Heart right ventricle (tissue), 16 donors: ENCODE data around the gene RASGRP1. TPM values are rescaled to one million over a fixed set of nuclear protein-coding genes. Genes with fewer than 3 reads are reported as not detected.

Source experiments
- ATAC-seq, 8 donors: fragments of 200-7000 bp; cut with Tn5 transposase; one replicate each; pipeline ENCODE4 v1.9.1; 2020; ENCODE audit warnings: mild to moderate bottlenecking in 8 of 8, moderate library complexity in 8 of 8, moderate number of reproducible peaks in 1 of 8
- DNase-seq, 2 donors: peaks; one replicate each; pipeline ENCODE4 v3.0.0-alpha.2; 2020
- H3K27ac ChIP-seq, 10 donors: fragments of 200-600 bp; sonication (generic) in 2 of 10; one replicate each; pipeline versions ENCODE4 v1.5.0 to v1.8.0; 2020 to 2022; ENCODE audit warnings: mild to moderate bottlenecking in 3 of 10
- H3K27me3 ChIP-seq, 7 donors: fragments of 200-600 bp; one replicate each; pipeline ENCODE4 v1.8.0; 2021 to 2022; ENCODE audit warnings: mild to moderate bottlenecking in 2 of 7
- H3K36me3 ChIP-seq, 9 donors: fragments of 200-600 bp; sonication (generic) in 1 of 9; one replicate each; pipeline versions ENCODE4 v1.5.0 to v1.8.0; 2020 to 2022; ENCODE audit warnings: mild to moderate bottlenecking in 2 of 9
- H3K4me1 ChIP-seq, 9 donors: fragments of 200-600 bp; sonication (generic) in 1 of 9; one replicate each; pipeline versions ENCODE4 v1.5.0 to v1.8.0; 2020 to 2022; ENCODE audit warnings: mild to moderate bottlenecking in 4 of 9
- H3K4me3 ChIP-seq, 10 donors: fragments of 200-600 bp; sonication (generic) in 2 of 10; one replicate each; pipeline versions ENCODE4 v1.5.0 to v1.8.0; 2020 to 2022; ENCODE audit warnings: mild to moderate bottlenecking in 7 of 10, moderate library complexity in 2 of 10
- H3K9me3 ChIP-seq, 11 donors: fragments of 200-600 bp in 10 of 11; sonication (generic) in 2 of 11; one replicate each; pipeline versions ENCODE4 v1.5.0 to v1.8.0; 2013 to 2022; ENCODE audit warnings: mild to moderate bottlenecking in 2 of 11, control low read depth in 1 of 11, moderate library complexity in 1 of 11
- WGBS, 2 donors: extraction: QIAGEN DNeasy Blood & Tissue Kit; methylation state at CpG; one replicate each; pipeline ENCODE4 v1.1.7; 2013; ENCODE audit warnings: inconsistent platforms in 1 of 2; 5-methylcytosine and 5-hydroxymethylcytosine counted together
- intact Hi-C, 10 donors: fragments of 100-400 bp; cut with DNase I; formaldehyde crosslinking; loops; one replicate each; pipeline versions ENCODE4 v1.11.1 to v1.14.2; 2022
- polyA plus RNA-seq, 2 donors: library from polyadenylated mRNA; stranded (reverse); fragments of 200-250 nt; gene quantifications; one replicate each; pipeline ENCODE4 v1.2.3, GENCODE V29; 2013
- total RNA-seq, 10 donors: library from RNA; stranded (reverse); fragmentation: NEBNext Ultra II Directional in 3 of 10; extraction: Animal tissue kit (Norgen Biotek cat#: 25700) in 3 of 10; gene quantifications; one replicate each; pipeline versions ENCODE4 v1.2.1 to v1.2.4, GENCODE V29; 2021 to 2023
- TF ChIP-seq, protein P1 (sequence below), 9 donors: fragments of 200-600 bp; sonication (generic) in 2 of 9; IDR thresholded peaks; one replicate each; pipeline versions ENCODE4 v1.5.0 to v1.8.0; 2021 to 2022; ENCODE audit warnings: antibody characterized with exemption in 9 of 9, mild to moderate bottlenecking in 5 of 9, moderate library complexity in 1 of 9
- donor health status: Arrhythmogenic right ventricular cardiomyopathy.
- donor health status: ischemic (EF 13 %, LVEDD 7.1; RV severe dilation, severe dysfunction).
- donor health status: healthy with polysubstance abuse.
- donor health status: DM: no; HTN: yes; CAD: no.
- donor health status: DM: no; HTN: no; CAD: no.
- donor health status: ischemic (EF 25% LVEDD 6.9; RV normal size, moderate dysfunction).
- donor health status: ischemic (EF 25% LVEDD 5.7; RV mildly dilated, moderate dysfunction).
- donor health status: healthy.
- donor health status: DM: yes; HTN: yes; CAD: no.
- donor health status: Ischemic cardiomyopathy.
- donor health status: ischemic (EF 35%, LVEDD 5.7; RV mildly dilated, moderate dysfunction).
- donor health status: nonischemic (EF 11% LVEDD 7.7; RV severe dilation, severe dysfunction).
- donor health status: DM: yes; HTN: yes; CAD: no.
- donor health status: PGD.
- donor health status: ischemic (EF 29% LVEDD 5.4; RV normal size, mild dysfunction).
- donor health status: nonischemic (EF 23%, LVEDD 6.1; RV moderate dilation, normal function).

Gene RASGRP1
- total and polyA plus RNA-seq, 12 donors: 0.04 to 3.0 (median 0.42) TPM; not detected in 1

- H3K9me3 ChIP-seq: no peaks in the 10 kb centered on the region
- H3K4me1 ChIP-seq: peaks cover 0 to 51% (median 12%) of the 10 kb centered on the region in 9 donors
- DNase-seq (no peak), ATAC-seq (no peak)
- intact Hi-C loops: loop anchor here in 9 of 10 donors (5.0 to 10.0 kb wide), 9 partner anchors 62 to 137 kb away; no protein-coding TSS in a partner anchor
- peak overlapping the region in 1 of 10 donors; percentile 15 for H3K27ac ChIP-seq
- TF ChIP-seq, protein P1, sequence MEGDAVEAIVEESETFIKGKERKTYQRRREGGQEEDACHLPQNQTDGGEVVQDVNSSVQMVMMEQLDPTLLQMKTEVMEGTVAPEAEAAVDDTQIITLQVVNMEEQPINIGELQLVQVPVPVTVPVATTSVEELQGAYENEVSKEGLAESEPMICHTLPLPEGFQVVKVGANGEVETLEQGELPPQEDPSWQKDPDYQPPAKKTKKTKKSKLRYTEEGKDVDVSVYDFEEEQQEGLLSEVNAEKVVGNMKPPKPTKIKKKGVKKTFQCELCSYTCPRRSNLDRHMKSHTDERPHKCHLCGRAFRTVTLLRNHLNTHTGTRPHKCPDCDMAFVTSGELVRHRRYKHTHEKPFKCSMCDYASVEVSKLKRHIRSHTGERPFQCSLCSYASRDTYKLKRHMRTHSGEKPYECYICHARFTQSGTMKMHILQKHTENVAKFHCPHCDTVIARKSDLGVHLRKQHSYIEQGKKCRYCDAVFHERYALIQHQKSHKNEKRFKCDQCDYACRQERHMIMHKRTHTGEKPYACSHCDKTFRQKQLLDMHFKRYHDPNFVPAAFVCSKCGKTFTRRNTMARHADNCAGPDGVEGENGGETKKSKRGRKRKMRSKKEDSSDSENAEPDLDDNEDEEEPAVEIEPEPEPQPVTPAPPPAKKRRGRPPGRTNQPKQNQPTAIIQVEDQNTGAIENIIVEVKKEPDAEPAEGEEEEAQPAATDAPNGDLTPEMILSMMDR (IDR thresholded peaks at IDR 0.05): no peak
- WGBS, 2 donors: 84 to 87% methylated on average over 7 of the region's 7 CpGs
- H3K4me3 ChIP-seq: peak overlapping the region in 1 of 10 donors; percentile 71
- H3K36me3 ChIP-seq: no peaks in the 10 kb centered on the region
- peaks cover 0 to 52% (median 25%) of the 10 kb centered on the region in 7 donors for H3K27me3 ChIP-seq
Observed at GRCh38 chr15:38560456-38560926, 4.1 kb downstream of the RASGRP1 start.

- ATAC-seq (no peak), DNase-seq (no peak)
- H3K36me3 ChIP-seq: no peaks in the 10 kb centered on the region
- 22 to 23% methylated on average over 7 of the region's 7 CpGs for WGBS, 2 donors
- H3K4me3 ChIP-seq: peak overlapping the region in 1 of 10 donors; percentile 7
- H3K27ac ChIP-seq: peak overlapping the region in 1 of 10 donors; percentile 15
- peaks cover 0 to 46% (median 12%) of the 10 kb centered on the region in 9 donors for H3K4me1 ChIP-seq
- H3K9me3 ChIP-seq: no peaks in the 10 kb centered on the region
- TF ChIP-seq, protein P1 (IDR thresholded peaks at IDR 0.05): no peak
- H3K27me3 ChIP-seq: peaks cover 0 to 45% (median 18%) of the 10 kb centered on the region in 7 donors
- intact Hi-C loops: loop anchor here (5.0 to 10.0 kb wide), 12 partner anchors 63 to 138 kb away; no protein-coding TSS in a partner anchor
Observed at GRCh38 chr15:38559636-38560307, 4.8 kb downstream of the RASGRP1 start.

- no peak overlapping the region for H3K4me3 ChIP-seq
- no peaks in the 10 kb centered on the region for H3K36me3 ChIP-seq
- peak overlapping the region in 1 of 10 donors; percentile 15 for H3K27ac ChIP-seq
- TF ChIP-seq, protein P1 (IDR thresholded peaks at IDR 0.05): no peak
- no peaks in the 10 kb centered on the region for H3K9me3 ChIP-seq
- 81 to 82% methylated on average over 4 of the region's 4 CpGs for WGBS, 2 donors
- peaks cover 0 to 42% (median 8%) of the 10 kb centered on the region in 9 donors for H3K4me1 ChIP-seq
- intact Hi-C loops: loop anchor here in 2 of 10 donors (5.0 to 10.0 kb wide), 4 partner anchors 86 to 123 kb away; no protein-coding TSS in a partner anchor
- H3K27me3 ChIP-seq: peaks cover 0 to 44% (median 12%) of the 10 kb centered on the region in 7 donors
- DNase-seq: no peak
- no peak for ATAC-seq
Observed at GRCh38 chr15:38559131-38559530, 5.5 kb downstream of the RASGRP1 start.

- ATAC-seq: no peak
- peaks cover 0 to 39% (median 6%) of the 10 kb centered on the region in 7 donors for H3K27me3 ChIP-seq
- DNase-seq: no peak
- no peaks in the 10 kb centered on the region for H3K36me3 ChIP-seq
- peaks cover 0 to 39% (median 3%) of the 10 kb centered on the region in 9 donors for H3K4me1 ChIP-seq
- intact Hi-C loops: loop anchor here in 2 of 10 donors (5.0 to 10.0 kb wide), 4 partner anchors 86 to 124 kb away; no protein-coding TSS in a partner anchor
- H3K27ac ChIP-seq: peak overlapping the region in 1 of 10 donors; percentile 56
- no peaks in the 10 kb centered on the region for H3K9me3 ChIP-seq
- 86 to 87% methylated on average over 6 of the region's 6 CpGs for WGBS, 2 donors
- peak overlapping the region in 1 of 10 donors; percentile 10 for H3K4me3 ChIP-seq
- TF ChIP-seq, protein P1 (IDR thresholded peaks at IDR 0.05): no peak
Observed at GRCh38 chr15:38558372-38559059, 6.1 kb downstream of the RASGRP1 start.
